SJSA1 (cell line): ENCODE measurements around the gene FBXL7. TPM values are rescaled to one million over a fixed set of nuclear protein-coding genes. Genes with fewer than 3 reads are reported as not detected.

Source experiments
- DNase-seq, 2 experiments: peaks; one replicate each; pipeline ENCODE4 v3.0.0-alpha.2; 2015 to 2020; ENCODE audit warnings: low spot score in 2 of 2, low read depth in 1 of 2
- H3K27ac ChIP-seq: fragments of 250-450 bp; sonication (Bioruptor Pico); 2 replicates; pipeline ENCODE4 v1.5.1; 2020; ENCODE audit warnings: mild to moderate bottlenecking, moderate library complexity
- H3K27me3 ChIP-seq: fragments of 250-450 bp; sonication (Bioruptor Pico); replicated peaks from 2 replicates; pipeline ENCODE4 v1.5.1; 2020; ENCODE audit warnings: mild to moderate bottlenecking, moderate library complexity
- H3K36me3 ChIP-seq: fragments of 250-450 bp; sonication (Bioruptor Pico); 2 replicates; pipeline ENCODE4 v1.5.1; 2020; ENCODE audit warnings: mild to moderate bottlenecking
- H3K4me1 ChIP-seq: fragments of 250-450 bp; sonication (Bioruptor Pico); replicated peaks from 2 replicates; pipeline ENCODE4 v1.6.1; 2021; ENCODE audit warnings: mild to moderate bottlenecking
- H3K4me3 ChIP-seq: fragments of 250-450 bp; sonication (Bioruptor Pico); 2 replicates; pipeline ENCODE4 v1.5.1; 2020; ENCODE audit warnings: mild to moderate bottlenecking
- H3K9me3 ChIP-seq: fragments of 250-450 bp; sonication (Bioruptor Pico); replicated peaks from 2 replicates; pipeline ENCODE4 v1.5.1; 2020; ENCODE audit warnings: mild to moderate bottlenecking
- total RNA-seq: library from RNA; depleted of rRNA; stranded (reverse); fragments of >200 nt; shearing (Covaris generic); gene quantifications from 2 replicates; pipeline ENCODE4 v1.2.3, GENCODE V29; 2014

FBXL7 gene
- total RNA-seq, 1 experiment from 2014 or later: 14.6 TPM

GRCh38 chr5:15901151-15901550, 401.2 kb downstream of the FBXL7 start:
- H3K27me3 ChIP-seq: no peaks in the 10 kb centered on the region
- H3K27ac ChIP-seq: no peak overlapping the region
- no peak for DNase-seq
- H3K9me3 ChIP-seq: no peaks in the 10 kb centered on the region
- peaks cover 49% of the 10 kb centered on the region for H3K4me1 ChIP-seq
- no peaks in the 10 kb centered on the region for H3K36me3 ChIP-seq
- H3K4me3 ChIP-seq: no peak overlapping the region

GRCh38 chr5:15902066-15902465, 402.1 kb downstream of the FBXL7 start:
- no peak overlapping the region for H3K4me3 ChIP-seq
- H3K27me3 ChIP-seq: no peaks in the 10 kb centered on the region
- no peak overlapping the region for H3K27ac ChIP-seq
- peaks cover 49% of the 10 kb centered on the region for H3K4me1 ChIP-seq
- H3K36me3 ChIP-seq: no peaks in the 10 kb centered on the region
- no peaks in the 10 kb centered on the region for H3K9me3 ChIP-seq
- DNase-seq: peak in 1 of 2 experiments; percentile 37

- DNase-seq: peak in 1 of 2 experiments; percentile 70
- Histone ChIP-seq H3K4me1 (peaks cover 49% of the 10 kb centered on the region), H3K27me3 (no peaks in the 10 kb centered on the region), H3K27ac (peak overlapping the region; percentile 42), H3K36me3 (no peaks in the 10 kb centered on the region), H3K9me3 (no peaks in the 10 kb centered on the region), H3K4me3 (no peak overlapping the region)
Measured at GRCh38 chr5:15904899-15905830, 405.2 kb downstream of the FBXL7 start.

GRCh38 chr5:15914638-15915037, 414.7 kb downstream of the FBXL7 start:
- Histone ChIP-seq H3K4me3 (peak overlapping the region; percentile 10), H3K36me3 (peaks cover 3% of the 10 kb centered on the region; the same call in 1 of the 2 replicates), H3K4me1 (peaks cover 15% of the 10 kb centered on the region), H3K27ac (no peak overlapping the region), H3K9me3 (no peaks in the 10 kb centered on the region), H3K27me3 (no peaks in the 10 kb centered on the region)
- peak; percentile 58 to 59 for DNase-seq

- H3K27me3 ChIP-seq: no peaks in the 10 kb centered on the region
- H3K36me3 ChIP-seq: peaks cover 14% of the 10 kb centered on the region
- DNase-seq: no peak
- no peak overlapping the region for H3K4me3 ChIP-seq
- no peaks in the 10 kb centered on the region for H3K9me3 ChIP-seq
- no peak overlapping the region for H3K27ac ChIP-seq
- H3K4me1 ChIP-seq: peaks cover 9% of the 10 kb centered on the region
Measured at GRCh38 chr5:15926586-15926985, 426.6 kb downstream of the FBXL7 start.

- peaks cover 14% of the 10 kb centered on the region for H3K36me3 ChIP-seq
- no peaks in the 10 kb centered on the region for H3K27me3 ChIP-seq
- peaks cover 10% of the 10 kb centered on the region for H3K4me1 ChIP-seq
- DNase-seq: no peak
- no peaks in the 10 kb centered on the region for H3K9me3 ChIP-seq
- H3K27ac ChIP-seq: no peak overlapping the region
- no peak overlapping the region for H3K4me3 ChIP-seq
Measured at GRCh38 chr5:15927710-15928380, 427.9 kb downstream of the FBXL7 start.

- H3K9me3 ChIP-seq: no peaks in the 10 kb centered on the region
- no peak overlapping the region for H3K27ac ChIP-seq
- no peak overlapping the region for H3K4me3 ChIP-seq
- H3K4me1 ChIP-seq: peaks cover 24% of the 10 kb centered on the region
- no peaks in the 10 kb centered on the region for H3K27me3 ChIP-seq
- DNase-seq: no peak
- H3K36me3 ChIP-seq: peaks cover 14% of the 10 kb centered on the region
Measured at GRCh38 chr5:15929611-15930263, 429.8 kb downstream of the FBXL7 start.

GRCh38 chr5:15932066-15932465, 432.1 kb downstream of the FBXL7 start:
- Histone ChIP-seq H3K27me3 (no peaks in the 10 kb centered on the region), H3K4me1 (peaks cover 19% of the 10 kb centered on the region), H3K9me3 (no peaks in the 10 kb centered on the region), H3K4me3 (no peak overlapping the region), H3K27ac (no peak overlapping the region), H3K36me3 (peaks cover 23% of the 10 kb centered on the region)
- DNase-seq: no peak

GRCh38 chr5:15933259-15934207, 433.6 kb downstream of the FBXL7 start:
- H3K36me3 ChIP-seq: peaks cover 26% of the 10 kb centered on the region
- H3K4me3 ChIP-seq: no peak overlapping the region
- H3K27ac ChIP-seq: no peak overlapping the region
- no peaks in the 10 kb centered on the region for H3K27me3 ChIP-seq
- H3K4me1 ChIP-seq: peaks cover 18% of the 10 kb centered on the region
- H3K9me3 ChIP-seq: no peaks in the 10 kb centered on the region
- DNase-seq: peak in 1 of 2 experiments; percentile 32

- Histone ChIP-seq H3K27ac (no peak overlapping the region), H3K36me3 (peaks cover 42% of the 10 kb centered on the region), H3K9me3 (no peaks in the 10 kb centered on the region), H3K27me3 (no peaks in the 10 kb centered on the region), H3K4me3 (no peak overlapping the region), H3K4me1 (peaks cover 29% of the 10 kb centered on the region)
- no peak for DNase-seq
Measured at GRCh38 chr5:15936505-15937245, 436.7 kb downstream of the FBXL7 start.

GRCh38 chr5:15937708-15938107, 437.7 kb downstream of the FBXL7 start:
- Histone ChIP-seq H3K27ac (no peak overlapping the region), H3K4me1 (peaks cover 28% of the 10 kb centered on the region), H3K9me3 (no peaks in the 10 kb centered on the region), H3K36me3 (peaks cover 44% of the 10 kb centered on the region), H3K27me3 (no peaks in the 10 kb centered on the region), H3K4me3 (no peak overlapping the region)
- DNase-seq: no peak

- H3K4me1 ChIP-seq: peaks cover 24% of the 10 kb centered on the region
- peaks cover 44% of the 10 kb centered on the region for H3K36me3 ChIP-seq
- H3K4me3 ChIP-seq: no peak overlapping the region
- no peak for DNase-seq
- H3K27ac ChIP-seq: no peak overlapping the region
- no peaks in the 10 kb centered on the region for H3K27me3 ChIP-seq
- H3K9me3 ChIP-seq: no peaks in the 10 kb centered on the region
Measured at GRCh38 chr5:15938186-15938585, 438.2 kb downstream of the FBXL7 start.
